ENCODE results near the gene SRGAP1.

DNA sequence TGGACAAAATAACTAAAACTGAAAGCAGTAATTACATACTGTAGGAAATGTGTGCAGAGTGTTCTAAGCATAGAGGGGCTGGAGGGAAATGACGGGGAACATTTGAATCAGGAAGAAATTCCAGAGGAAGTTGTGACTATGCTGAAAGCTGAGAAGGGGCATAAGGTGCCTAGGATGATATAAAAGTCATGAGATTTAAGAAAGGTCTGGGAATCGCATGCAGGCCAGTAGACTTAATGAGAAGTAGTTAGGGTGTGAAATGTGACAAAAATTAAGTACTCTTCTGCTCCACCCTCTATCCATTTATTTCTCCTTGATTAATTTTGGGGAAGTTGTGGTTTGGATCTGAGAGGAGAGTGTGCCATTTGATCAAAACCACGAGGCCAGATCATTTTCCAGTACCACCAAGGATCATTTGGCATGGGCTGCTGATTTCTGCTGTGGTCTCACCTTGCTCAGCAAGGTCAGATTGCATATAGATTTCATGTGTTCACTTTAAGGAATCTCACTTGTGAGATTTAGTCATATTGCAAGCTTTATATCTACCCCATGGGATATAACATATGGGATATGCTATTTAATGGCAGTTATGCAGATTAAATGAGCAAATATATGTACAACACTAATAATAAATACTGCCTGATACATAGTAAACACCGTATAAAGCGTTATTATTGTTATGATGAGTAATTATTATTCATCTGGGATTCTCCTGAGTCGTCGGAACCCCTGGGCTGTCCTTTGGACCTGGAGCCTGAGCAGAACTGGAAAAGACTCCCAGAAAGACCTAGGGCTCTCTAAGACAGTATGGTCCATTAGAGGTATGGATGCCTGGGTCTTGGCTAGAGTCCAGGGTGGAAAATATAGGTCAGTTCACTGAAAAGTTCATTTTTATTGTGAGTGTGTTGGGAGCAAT lies 72.3 kb downstream of the SRGAP1 start:
- TF ChIP-seq, protein P1, sequence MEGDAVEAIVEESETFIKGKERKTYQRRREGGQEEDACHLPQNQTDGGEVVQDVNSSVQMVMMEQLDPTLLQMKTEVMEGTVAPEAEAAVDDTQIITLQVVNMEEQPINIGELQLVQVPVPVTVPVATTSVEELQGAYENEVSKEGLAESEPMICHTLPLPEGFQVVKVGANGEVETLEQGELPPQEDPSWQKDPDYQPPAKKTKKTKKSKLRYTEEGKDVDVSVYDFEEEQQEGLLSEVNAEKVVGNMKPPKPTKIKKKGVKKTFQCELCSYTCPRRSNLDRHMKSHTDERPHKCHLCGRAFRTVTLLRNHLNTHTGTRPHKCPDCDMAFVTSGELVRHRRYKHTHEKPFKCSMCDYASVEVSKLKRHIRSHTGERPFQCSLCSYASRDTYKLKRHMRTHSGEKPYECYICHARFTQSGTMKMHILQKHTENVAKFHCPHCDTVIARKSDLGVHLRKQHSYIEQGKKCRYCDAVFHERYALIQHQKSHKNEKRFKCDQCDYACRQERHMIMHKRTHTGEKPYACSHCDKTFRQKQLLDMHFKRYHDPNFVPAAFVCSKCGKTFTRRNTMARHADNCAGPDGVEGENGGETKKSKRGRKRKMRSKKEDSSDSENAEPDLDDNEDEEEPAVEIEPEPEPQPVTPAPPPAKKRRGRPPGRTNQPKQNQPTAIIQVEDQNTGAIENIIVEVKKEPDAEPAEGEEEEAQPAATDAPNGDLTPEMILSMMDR (conservative IDR thresholded peaks at IDR 0.05; ENCODE audit: low read depth, low read length), result no peak
- no peak for TF ChIP-seq CHD1 (IDR thresholded peaks at IDR 0.05; ENCODE audit: low read depth, low read length)
- TF ChIP-seq POLR2A (IDR thresholded peaks at IDR 0.05; ENCODE audit: low read depth, low read length), result no peak
- TF ChIP-seq, protein P2, sequence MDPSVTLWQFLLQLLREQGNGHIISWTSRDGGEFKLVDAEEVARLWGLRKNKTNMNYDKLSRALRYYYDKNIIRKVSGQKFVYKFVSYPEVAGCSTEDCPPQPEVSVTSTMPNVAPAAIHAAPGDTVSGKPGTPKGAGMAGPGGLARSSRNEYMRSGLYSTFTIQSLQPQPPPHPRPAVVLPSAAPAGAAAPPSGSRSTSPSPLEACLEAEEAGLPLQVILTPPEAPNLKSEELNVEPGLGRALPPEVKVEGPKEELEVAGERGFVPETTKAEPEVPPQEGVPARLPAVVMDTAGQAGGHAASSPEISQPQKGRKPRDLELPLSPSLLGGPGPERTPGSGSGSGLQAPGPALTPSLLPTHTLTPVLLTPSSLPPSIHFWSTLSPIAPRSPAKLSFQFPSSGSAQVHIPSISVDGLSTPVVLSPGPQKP (IDR thresholded peaks at IDR 0.05; ENCODE audit: borderline replicate concordance, low read depth, low read length), result no peak
- no peak for TF ChIP-seq NFE2L2 (IDR thresholded peaks at IDR 0.05; ENCODE audit: low read depth, low read length)
- TF ChIP-seq, protein P3, sequence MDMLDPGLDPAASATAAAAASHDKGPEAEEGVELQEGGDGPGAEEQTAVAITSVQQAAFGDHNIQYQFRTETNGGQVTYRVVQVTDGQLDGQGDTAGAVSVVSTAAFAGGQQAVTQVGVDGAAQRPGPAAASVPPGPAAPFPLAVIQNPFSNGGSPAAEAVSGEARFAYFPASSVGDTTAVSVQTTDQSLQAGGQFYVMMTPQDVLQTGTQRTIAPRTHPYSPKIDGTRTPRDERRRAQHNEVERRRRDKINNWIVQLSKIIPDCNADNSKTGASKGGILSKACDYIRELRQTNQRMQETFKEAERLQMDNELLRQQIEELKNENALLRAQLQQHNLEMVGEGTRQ (IDR thresholded peaks at IDR 0.05; ENCODE audit: low read depth, low read length), result no peak
- TF ChIP-seq BHLHE40 (IDR thresholded peaks at IDR 0.05; ENCODE audit: low read depth, low read length), result no peak
- no peak for TF ChIP-seq FOS (IDR thresholded peaks at IDR 0.05; ENCODE audit: low read depth, low read length)
- peak; percentile 16; the same call in 1 of the 2 replicates for TF ChIP-seq CEBPB (IDR thresholded peaks at IDR 0.05; ENCODE audit: low read depth, low read length)
- no peak for TF ChIP-seq RAD21 (IDR thresholded peaks at IDR 0.05; ENCODE audit: low read length)
- TF ChIP-seq SMC3 (IDR thresholded peaks at IDR 0.05; ENCODE audit: low read depth, low read length), result no peak
- TF ChIP-seq MAZ (IDR thresholded peaks at IDR 0.05; ENCODE audit: borderline replicate concordance, low read depth, low read length), result no peak
